Measurements from ENCODE around the gene KCNQ2.

Gene KCNQ2

DNA sequence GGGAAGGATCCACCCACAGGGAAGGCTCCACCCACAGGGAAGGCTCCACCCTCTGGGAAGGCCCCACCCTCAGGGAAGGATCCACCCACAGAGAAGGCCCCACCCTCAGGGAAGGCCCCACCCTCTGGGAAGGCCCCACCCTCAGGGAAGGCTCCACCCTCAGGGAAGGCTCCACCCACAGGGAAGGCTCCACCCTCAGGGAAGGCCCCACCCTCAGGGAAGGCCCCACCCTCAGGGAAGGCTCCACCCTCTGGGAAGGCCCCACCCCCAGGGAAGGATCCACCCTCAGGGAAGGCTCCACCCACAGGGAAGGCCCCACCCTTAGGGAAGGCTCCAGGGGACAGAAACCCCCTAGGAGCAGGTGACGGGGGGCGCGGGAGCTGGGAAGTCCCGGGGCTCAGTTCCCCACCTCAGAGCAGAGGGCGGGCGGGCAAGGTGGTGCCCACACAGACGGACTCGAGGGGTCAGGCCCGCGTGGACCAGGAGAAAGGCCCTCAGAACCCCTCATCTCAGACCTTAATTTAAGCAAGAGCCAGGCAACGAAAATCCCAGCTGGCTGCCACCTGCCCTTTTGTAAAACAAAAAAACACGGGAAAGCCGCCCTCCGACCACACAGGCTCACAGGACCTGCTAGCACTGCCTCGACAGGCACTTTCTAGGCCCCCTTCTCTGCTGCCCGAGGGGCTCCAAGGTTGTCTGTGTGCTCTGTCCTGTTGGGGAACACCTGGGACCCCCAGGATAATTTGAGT, 39.7 kb downstream of the KCNQ2 start:
- no peak for DNase-seq (ENCODE audit: low read depth)
- TF ChIP-seq, protein P1, sequence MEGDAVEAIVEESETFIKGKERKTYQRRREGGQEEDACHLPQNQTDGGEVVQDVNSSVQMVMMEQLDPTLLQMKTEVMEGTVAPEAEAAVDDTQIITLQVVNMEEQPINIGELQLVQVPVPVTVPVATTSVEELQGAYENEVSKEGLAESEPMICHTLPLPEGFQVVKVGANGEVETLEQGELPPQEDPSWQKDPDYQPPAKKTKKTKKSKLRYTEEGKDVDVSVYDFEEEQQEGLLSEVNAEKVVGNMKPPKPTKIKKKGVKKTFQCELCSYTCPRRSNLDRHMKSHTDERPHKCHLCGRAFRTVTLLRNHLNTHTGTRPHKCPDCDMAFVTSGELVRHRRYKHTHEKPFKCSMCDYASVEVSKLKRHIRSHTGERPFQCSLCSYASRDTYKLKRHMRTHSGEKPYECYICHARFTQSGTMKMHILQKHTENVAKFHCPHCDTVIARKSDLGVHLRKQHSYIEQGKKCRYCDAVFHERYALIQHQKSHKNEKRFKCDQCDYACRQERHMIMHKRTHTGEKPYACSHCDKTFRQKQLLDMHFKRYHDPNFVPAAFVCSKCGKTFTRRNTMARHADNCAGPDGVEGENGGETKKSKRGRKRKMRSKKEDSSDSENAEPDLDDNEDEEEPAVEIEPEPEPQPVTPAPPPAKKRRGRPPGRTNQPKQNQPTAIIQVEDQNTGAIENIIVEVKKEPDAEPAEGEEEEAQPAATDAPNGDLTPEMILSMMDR (IDR thresholded peaks at IDR 0.05; ENCODE audit: low read depth, low read length, missing control alignments): no peak
- no peak overlapping the region for H3K4me3 ChIP-seq (ENCODE audit: low read depth, low read length)
- in situ Hi-C loops (cut with HindIII; ENCODE audit: low sequenced_read_pairs): no loop called here

- H3K4me3 ChIP-seq (ENCODE audit: low read depth, low read length): no peak overlapping the region
- in situ Hi-C loops (cut with HindIII; ENCODE audit: low sequenced_read_pairs): no loop called here
- no peak for DNase-seq (ENCODE audit: low read depth)
- TF ChIP-seq, protein P1 (IDR thresholded peaks at IDR 0.05; ENCODE audit: low read depth, low read length, missing control alignments): no peak
Measured at GRCh38 chr20:63431944-63432343, 40.5 kb downstream of the KCNQ2 start.

DNA sequence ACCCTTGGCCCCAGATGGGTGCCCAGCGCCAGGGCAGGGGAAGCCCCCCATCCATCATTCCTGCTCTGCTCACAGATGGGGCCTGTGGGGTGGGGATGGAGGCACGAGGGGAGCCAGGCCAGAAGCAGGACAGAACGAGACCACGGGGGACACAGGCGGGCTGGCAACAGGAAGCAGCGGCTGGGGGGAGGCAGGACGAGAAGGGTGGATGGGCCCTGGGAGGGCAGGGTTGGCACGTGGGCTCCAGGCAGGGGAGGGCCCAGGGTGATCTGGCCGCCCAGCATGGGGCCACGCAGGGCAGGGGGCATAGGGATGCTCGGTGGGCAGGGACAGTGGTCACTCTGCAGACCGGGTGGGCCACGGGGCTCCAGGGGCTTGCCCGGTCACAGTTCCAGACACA, 41.6 kb downstream of the KCNQ2 start:
- in situ Hi-C loops (cut with HindIII; ENCODE audit: low sequenced_read_pairs): no loop called here
- no peak for DNase-seq (ENCODE audit: low read depth)
- TF ChIP-seq, protein P1 (IDR thresholded peaks at IDR 0.05; ENCODE audit: low read depth, low read length, missing control alignments): no peak

DNA sequence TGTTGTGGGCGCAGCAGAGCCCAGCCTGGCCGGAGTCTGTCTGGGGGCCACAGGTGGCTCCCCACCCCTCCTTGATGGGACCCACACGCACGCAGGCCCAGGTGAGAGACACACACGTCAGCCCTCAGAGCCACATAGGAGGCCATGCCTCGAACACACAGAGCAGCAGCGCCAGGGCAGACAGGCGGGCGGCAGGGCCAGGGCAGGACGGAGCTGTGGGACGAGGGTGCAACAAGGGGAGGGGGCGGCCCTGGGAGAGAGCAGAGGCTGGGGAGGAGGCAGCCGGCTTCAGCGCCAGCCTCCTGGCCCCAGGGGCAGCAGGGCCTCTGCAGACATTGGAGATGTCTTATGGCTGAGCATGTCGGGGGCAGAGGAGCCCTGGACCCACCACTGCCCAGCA, 42.5 kb downstream of the KCNQ2 start:
- H3K4me3 ChIP-seq (ENCODE audit: low read depth, low read length): no peak overlapping the region
- in situ Hi-C loops (cut with HindIII; ENCODE audit: low sequenced_read_pairs): no loop called here
- no peak for DNase-seq (ENCODE audit: low read depth)
- TF ChIP-seq, protein P1 (IDR thresholded peaks at IDR 0.05; ENCODE audit: low read depth, low read length, missing control alignments): no peak

More for the DNA sequence above, 41.6 kb downstream of the KCNQ2 start:
- no peak overlapping the region for H3K4me3 ChIP-seq (ENCODE audit: low read depth, low read length)

GRCh38 chr20:63428906-63429575, 43.4 kb downstream of the KCNQ2 start:
- TF ChIP-seq, protein P1 (IDR thresholded peaks at IDR 0.05; ENCODE audit: low read depth, low read length, missing control alignments): no peak
- DNase-seq (ENCODE audit: low read depth): no peak
- in situ Hi-C loops (cut with HindIII; ENCODE audit: low sequenced_read_pairs): no loop called here
- no peak overlapping the region for H3K4me3 ChIP-seq (ENCODE audit: low read depth, low read length)

- TF ChIP-seq, protein P1 (IDR thresholded peaks at IDR 0.05; ENCODE audit: low read depth, low read length, missing control alignments): no peak
- no peak for DNase-seq (ENCODE audit: low read depth)
- no peak overlapping the region for H3K4me3 ChIP-seq (ENCODE audit: low read depth, low read length)
- in situ Hi-C loops (cut with HindIII; ENCODE audit: low sequenced_read_pairs): no loop called here
Measured at GRCh38 chr20:63427724-63428330, 44.6 kb downstream of the KCNQ2 start.

Data from astrocyte of the cerebellum (primary cell).